GM08714 (cell line): ENCODE data around the gene TMEM263.
"Not testable (repeated sequence)": the region's sequence is repeated elsewhere in the genome, so short reads cannot be mapped to it uniquely, and the experiment has no call there.

Experiments used
- H3K4me3 ChIP-seq: fragments of 200-500 bp; sonication (Bioruptor generic); 2 replicates; pipeline ENCODE4 v1.5.1; 2014; ENCODE audit warnings: mild to moderate bottlenecking, low read length, inconsistent platforms
- ZNF274 ChIP-seq: IDR thresholded peaks from 2 replicates; pipeline ENCODE4 v1.6.1; 2012; ENCODE audit warnings: mild to moderate bottlenecking, low read depth, low read length

TMEM263 gene

DNA sequence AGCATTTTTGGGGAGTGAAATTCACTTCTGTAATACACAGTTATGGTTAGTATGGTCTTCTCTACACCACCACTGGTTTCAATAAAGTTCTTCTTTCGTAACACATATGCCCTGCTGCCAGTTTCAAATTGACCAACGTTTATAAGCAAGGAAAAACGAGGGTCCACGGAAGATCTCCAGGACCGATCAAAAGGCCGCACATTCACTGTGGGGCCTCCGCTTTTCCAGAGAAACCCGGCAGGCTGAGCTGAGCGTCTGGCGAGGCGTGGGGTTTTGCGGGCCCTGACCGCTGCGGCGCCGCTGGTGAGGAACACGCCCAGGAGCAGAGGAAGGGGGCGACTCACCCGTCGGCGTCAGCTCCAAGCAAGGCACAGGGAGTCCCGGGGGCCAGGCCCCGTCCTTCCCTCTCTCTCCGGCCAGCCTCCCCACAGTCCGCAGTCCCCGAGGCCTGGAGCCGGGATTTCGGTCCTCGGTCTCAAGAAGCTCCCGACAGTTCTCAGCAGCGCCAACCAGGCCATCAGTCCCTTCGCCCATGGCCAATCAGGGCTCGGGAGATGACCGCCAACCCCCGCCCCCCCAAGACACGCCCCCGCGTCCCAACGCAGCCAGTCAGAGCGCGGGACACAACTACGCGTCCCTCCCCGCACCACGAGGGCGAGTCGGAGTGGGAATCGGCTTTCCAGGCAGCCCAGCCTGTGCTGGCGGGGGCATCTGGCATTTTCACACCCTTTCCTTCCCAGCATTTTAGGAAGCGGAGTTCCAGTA lies 31.1 kb downstream of the TMEM263 start, which contains the start of gene MTERF2:
TSS of gene MTERF2 (minus strand) at position 522 of the 765 bp plus-strand sequence. CDS start 8,432 bp downstream, outside the sequence.
- peak within 1 kb of the TSS; percentile 83 for H3K4me3 ChIP-seq
- TF ChIP-seq ZNF274: no peak

DNA sequence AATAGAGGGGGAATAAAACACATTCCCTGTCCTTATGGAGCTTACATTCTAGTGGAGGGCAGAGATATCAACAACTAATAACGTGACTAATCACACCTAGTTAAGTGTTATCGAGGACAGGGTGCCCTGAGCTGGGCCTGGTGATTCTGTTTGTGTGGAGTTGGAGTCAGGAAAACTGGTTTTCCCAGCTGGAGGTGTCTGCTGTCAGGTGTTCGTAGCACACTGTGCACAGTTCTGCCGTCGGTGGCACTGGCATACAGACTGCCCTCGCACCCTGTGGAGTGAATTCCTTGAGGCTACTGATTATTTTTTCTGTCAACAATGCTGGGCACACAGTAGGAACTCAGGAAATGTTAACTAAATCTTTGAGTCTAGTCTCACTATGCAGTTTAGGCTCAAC lies 32.1 kb downstream of the TMEM263 start:
- no peak overlapping the region for H3K4me3 ChIP-seq
- TF ChIP-seq ZNF274: no peak

DNA sequence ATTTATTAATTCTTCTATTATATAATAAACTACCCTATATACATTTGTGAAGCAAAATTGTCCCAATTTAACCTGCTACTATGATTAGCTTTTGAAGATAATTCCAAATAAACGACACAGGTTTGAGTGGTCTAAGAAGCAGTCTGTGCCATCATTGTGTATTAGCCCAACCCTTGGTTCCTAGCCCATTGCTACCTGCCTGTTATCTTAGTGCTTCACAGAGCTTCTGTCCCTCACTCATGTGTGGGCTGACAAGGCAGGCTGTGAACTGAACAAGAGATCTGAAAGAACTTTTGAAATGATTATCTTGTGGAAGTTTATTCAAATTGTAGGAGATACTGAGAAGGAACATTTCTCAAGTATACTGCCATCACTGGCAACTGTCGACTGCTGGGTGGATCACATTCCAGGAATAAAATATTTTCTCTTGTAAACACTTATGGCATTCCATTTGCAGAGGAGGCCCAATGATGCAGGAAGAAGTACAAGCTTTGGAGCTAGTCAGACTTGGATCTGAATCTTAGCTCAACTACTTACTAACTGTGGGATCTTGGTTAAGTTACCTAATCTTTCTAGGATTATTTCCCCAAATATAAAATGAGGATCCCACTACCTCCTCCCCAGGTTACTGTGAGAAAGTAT lies 39.0 kb downstream of the TMEM263 start:
- no peak overlapping the region for H3K4me3 ChIP-seq
- TF ChIP-seq ZNF274: no peak

DNA sequence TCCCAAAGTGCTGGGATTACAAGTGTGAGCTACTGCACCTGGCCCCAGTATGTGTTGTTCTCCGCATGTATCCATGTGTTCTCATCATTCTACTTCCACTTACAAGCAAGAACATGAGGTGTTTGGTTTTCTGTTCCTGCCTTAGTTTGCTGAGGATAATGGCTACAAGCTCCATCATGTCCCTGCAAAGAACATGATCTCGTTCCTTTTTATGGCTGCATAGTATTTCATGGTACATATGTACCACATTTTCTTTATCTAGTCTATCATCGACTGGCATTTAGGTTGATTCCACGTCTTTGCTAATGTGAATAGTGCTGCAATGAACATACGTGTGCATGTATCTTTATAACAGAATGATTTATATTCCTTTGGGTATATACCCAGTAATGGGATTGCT lies 40.4 kb downstream of the TMEM263 start:
- not testable (repeated sequence) for H3K4me3 ChIP-seq

DNA sequence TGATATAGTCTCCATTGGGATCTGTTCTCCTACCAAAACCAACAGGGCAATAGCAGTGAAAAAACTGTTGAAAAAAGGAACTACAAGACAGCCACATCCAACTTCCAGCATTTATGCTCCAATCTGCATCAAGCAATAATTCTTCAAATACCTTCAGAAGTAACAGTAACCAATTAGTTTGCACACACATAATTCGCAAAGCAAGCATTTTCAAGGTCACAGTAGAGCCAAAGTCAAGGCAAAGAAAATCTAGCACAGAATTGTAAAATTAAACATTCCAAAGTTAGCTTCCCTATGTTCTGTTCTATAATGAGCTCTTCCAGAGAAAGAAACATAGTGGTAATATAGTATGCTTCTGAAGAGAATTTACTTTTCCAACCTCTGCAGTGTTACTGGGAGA lies 42.2 kb downstream of the TMEM263 start:
- TF ChIP-seq ZNF274: no peak
- H3K4me3 ChIP-seq: no peak overlapping the region

DNA sequence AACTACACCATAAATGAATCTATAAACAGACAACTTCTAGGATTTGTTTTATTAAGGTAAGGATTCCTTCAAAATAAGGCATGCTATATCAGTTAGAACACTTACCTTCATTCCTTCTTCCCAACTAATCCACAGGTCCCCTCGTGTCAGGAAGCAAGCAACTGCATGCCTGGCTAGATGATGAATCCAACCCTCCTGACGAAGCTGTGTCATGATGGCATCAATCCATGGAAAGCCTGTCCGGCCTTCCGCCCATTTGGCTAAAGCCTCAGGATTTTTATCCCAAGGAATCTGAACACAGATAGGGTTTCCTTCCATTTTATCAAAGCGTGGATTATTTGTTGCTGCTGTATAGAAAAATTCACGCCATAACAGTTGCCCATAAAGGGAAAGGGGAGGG lies 43.7 kb downstream of the TMEM263 start:
- no peak for TF ChIP-seq ZNF274
- H3K4me3 ChIP-seq: no peak overlapping the region

DNA sequence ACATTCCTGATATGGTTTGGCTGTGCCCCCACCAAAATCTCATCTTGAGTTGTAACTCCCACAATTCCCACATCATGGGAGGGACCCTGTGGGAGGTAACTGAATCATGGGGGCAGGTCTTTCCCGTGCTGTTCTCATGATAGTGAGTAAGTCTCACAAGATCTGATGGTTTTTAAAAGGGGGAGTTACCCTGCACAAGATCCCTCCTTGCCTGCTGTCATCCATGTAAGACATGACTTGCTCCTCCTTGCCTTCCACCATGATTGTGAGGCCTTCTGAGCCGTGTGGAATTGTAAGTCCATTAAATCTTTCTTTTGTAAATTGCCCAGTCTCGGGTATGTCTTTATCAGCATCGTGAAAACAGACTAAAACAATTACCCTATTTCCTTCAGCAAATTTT lies 47.0 kb downstream of the TMEM263 start:
- H3K4me3 ChIP-seq: not testable (repeated sequence)

DNA sequence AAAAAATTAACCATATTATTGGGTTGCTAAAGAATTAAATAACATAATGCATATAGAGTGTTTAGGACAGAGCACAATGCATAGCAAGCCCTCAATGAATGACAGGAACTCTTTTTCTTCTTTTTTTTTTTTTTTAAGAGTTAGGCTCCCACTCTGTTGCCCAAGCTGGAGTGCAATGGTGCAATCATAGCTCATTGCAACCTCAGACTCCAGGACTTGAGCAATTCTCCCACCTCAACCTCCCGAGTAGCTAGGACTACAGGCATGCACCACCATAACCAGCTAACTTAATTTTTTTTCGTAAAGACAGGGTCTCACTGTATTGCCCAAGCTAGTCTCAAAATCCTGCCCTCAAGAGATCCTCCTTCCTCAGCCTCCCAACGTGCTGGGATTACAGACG lies 51.7 kb downstream of the TMEM263 start:
- H3K4me3 ChIP-seq: no peak overlapping the region
- no peak for TF ChIP-seq ZNF274

DNA sequence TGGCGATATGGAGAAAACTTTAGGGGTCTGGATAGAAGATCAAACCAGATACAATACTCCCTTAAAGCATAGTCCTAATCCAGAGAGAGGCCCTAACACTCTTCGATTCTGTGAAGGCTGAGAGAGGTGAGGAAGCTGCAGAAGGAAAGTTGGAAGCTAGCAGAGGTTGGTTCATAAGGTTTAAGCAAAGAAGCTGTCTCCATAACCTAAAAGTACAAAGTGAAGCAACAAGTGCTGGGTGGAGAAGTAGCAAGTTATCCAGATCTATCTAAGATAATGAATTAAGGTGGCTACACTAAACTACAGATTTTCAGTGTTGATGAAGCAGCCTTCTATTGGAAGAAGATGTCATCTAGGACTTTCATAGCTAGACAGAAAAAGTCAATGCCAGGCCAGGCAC lies 55.8 kb downstream of the TMEM263 start:
- H3K4me3 ChIP-seq: no peak overlapping the region
- no peak for TF ChIP-seq ZNF274

DNA sequence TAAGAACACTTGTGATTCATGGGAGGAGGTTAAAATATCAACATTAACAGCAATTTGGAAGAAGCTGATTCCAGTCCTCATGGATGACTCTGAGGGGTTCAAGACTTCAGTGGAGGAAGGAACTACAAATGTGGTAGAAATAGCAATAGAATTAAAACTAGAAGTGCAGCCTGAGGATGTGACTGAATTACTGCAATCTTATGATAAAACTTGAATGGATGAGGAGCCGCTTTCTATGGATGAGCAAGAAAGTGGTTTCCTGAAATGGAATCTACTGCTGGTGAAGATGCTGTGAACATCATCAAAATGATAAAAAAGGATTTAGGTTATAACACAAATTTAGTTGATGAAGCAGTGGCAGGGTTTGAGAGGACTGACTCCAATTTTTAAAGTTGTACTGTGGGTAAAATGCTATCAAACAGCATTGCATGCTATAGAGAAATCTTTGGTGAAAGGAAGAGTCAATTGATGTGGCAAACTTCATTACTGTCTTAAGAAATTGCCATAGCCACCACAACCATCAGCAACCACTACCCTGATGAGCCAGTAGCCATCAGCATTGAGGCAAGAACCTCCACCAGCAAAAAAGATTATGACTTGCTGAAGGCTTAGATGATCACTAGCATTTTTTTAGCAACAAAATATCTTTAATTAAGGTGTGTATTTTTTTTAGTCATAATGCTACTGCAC lies 57.2 kb downstream of the TMEM263 start:
- H3K4me3 ChIP-seq: no peak overlapping the region
- no peak for TF ChIP-seq ZNF274

DNA sequence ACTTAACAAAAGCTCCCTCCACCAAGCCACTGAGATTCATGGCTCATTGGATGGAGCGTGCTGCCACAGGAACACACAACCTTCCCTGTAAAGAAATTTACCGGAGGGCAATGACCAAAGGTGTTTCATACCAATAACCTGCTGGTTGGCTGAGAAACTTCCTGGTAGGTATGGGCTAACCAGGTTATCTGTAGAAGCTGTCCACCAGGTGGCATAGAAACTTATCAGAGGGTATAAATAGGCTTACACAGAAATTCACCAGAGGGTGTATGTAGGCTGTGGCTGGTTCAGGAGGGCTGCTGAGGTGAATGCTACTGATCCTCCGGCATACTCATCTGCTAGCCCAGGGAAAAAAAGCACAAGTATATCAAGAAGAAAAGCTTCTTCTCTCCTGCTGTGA lies 58.3 kb downstream of the TMEM263 start:
- TF ChIP-seq ZNF274: no peak
- no peak overlapping the region for H3K4me3 ChIP-seq

DNA sequence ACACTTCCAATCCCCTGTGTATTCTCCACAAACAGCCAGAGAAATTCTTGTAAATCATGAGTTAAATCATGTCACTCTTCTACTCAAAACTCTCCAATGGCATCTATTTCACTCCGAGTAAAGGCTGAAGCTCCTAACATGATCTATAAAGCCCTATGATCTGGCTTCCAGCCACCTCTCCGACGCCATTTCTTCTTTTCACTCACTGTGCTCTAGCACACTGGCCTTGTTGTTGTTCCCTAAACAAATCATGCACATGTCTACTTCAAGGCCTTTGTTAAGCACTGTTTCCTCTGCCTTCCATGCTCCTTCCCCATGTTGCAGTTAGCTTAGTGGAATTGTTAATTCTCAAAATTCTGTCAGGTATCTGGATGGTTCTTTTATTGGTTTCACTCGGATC lies 61.3 kb downstream of the TMEM263 start:
- H3K4me3 ChIP-seq: no peak overlapping the region
- no peak for TF ChIP-seq ZNF274

DNA sequence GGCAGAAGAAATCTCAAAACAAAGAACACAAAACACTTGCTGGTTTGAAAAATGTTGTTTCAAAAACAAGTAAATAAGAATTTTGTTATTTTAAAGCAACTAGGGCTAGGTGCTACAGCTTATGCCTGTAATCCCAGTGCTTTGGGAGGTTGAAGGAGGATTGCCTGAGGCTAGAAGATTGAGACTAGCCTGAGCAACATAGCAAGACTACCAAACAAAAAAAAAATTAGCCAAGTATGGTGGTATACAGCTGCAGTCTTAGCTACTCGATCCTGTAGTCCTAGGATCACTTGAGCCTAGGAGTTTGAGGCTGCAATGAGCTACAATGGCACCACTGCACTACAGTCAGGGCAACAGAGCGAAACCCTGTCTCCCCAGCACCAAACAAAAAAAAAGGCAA lies 63.8 kb downstream of the TMEM263 start:
- no peak overlapping the region for H3K4me3 ChIP-seq
- no peak for TF ChIP-seq ZNF274
